Type B pancreatic cell (in vitro differentiated cells): ENCODE data around the gene INSC. TPM values are rescaled to one million over a fixed set of nuclear protein-coding genes. Genes with fewer than 3 reads are reported as not detected.

Experiments
- DNase-seq: peaks from one replicate; pipeline ENCODE4 v3.0.0; 2021; ENCODE audit warnings: mixed read lengths; ENCODE audit not compliant: unreplicated experiment; ENCODE audit errors: extremely low spot score
- H3K27ac Mint-ChIP-seq: 2 replicates; pipeline ENCODE4 v1.8.0; 2021; ENCODE audit warnings: mild to moderate bottlenecking, mixed read lengths
- H3K27me3 Mint-ChIP-seq: 2 replicates; pipeline ENCODE4 v1.8.0; 2021; ENCODE audit warnings: mixed read lengths
- H3K36me3 Mint-ChIP-seq: 2 replicates; pipeline ENCODE4 v1.8.0; 2021; ENCODE audit warnings: mixed read lengths
- H3K4me1 Mint-ChIP-seq: one replicate; pipeline ENCODE4 v1.8.0; 2021; ENCODE audit warnings: mixed read lengths; ENCODE audit not compliant: unreplicated experiment
- H3K4me3 Mint-ChIP-seq: 2 replicates; pipeline ENCODE4 v1.8.0; 2021; ENCODE audit warnings: mild to moderate bottlenecking, mixed read lengths
- H3K9me3 Mint-ChIP-seq: 2 replicates; pipeline ENCODE4 v1.8.0; 2021; ENCODE audit warnings: mixed read lengths
- CTCF ChIP-seq: fragments of 200-600 bp; sonication (generic); conservative IDR thresholded peaks from 2 replicates; pipeline ENCODE4 v1.5.0; 2021; ENCODE audit warnings: antibody characterized with exemption, mild to moderate bottlenecking
- total RNA-seq: library from RNA; stranded (reverse); gene quantifications from 2 replicates; pipeline ENCODE4 v1.2.1, GENCODE V29; 2021; ENCODE audit warnings: low replicate concordance

Gene INSC
- total RNA-seq, 1 donor from 2014 or later = 1.2 TPM

GRCh38 chr11:15169815-15170551 lies 55.3 kb downstream of the INSC start:
- H3K4me1 Mint-ChIP-seq = no peaks in the 10 kb centered on the region
- H3K4me3 Mint-ChIP-seq = no peak overlapping the region
- TF ChIP-seq CTCF = no peak
- peaks cover 4% of the 10 kb centered on the region for H3K9me3 Mint-ChIP-seq
- H3K27ac Mint-ChIP-seq = no peak overlapping the region
- H3K36me3 Mint-ChIP-seq = no peaks in the 10 kb centered on the region
- peaks cover 8% of the 10 kb centered on the region for H3K27me3 Mint-ChIP-seq
- DNase-seq = no peak

GRCh38 chr11:15170698-15171097 lies 56.0 kb downstream of the INSC start:
- no peak for DNase-seq
- H3K36me3 Mint-ChIP-seq = no peaks in the 10 kb centered on the region
- peaks cover 8% of the 10 kb centered on the region for H3K27me3 Mint-ChIP-seq
- TF ChIP-seq CTCF = no peak
- H3K27ac Mint-ChIP-seq = no peak overlapping the region
- H3K9me3 Mint-ChIP-seq = peaks cover 4% of the 10 kb centered on the region
- H3K4me1 Mint-ChIP-seq = no peaks in the 10 kb centered on the region
- no peak overlapping the region for H3K4me3 Mint-ChIP-seq

GRCh38 chr11:15171956-15172355 lies 57.2 kb downstream of the INSC start:
- no peak overlapping the region for H3K4me3 Mint-ChIP-seq
- DNase-seq = no peak
- peaks cover 4% of the 10 kb centered on the region for H3K9me3 Mint-ChIP-seq
- no peak overlapping the region for H3K27ac Mint-ChIP-seq
- H3K36me3 Mint-ChIP-seq = no peaks in the 10 kb centered on the region
- no peak for TF ChIP-seq CTCF
- peaks cover 8% of the 10 kb centered on the region for H3K27me3 Mint-ChIP-seq
- peaks cover under 1% of the 10 kb centered on the region for H3K4me1 Mint-ChIP-seq

GRCh38 chr11:15175831-15176230 lies 61.1 kb downstream of the INSC start:
- TF ChIP-seq CTCF = no peak
- Mint-ChIP-seq H3K4me1 (peaks cover 10% of the 10 kb centered on the region), H3K36me3 (no peaks in the 10 kb centered on the region), H3K4me3 (no peak overlapping the region), H3K9me3 (no peaks in the 10 kb centered on the region), H3K27me3 (peaks cover 8% of the 10 kb centered on the region), H3K27ac (no peak overlapping the region)
- no peak for DNase-seq

GRCh38 chr11:15176646-15177163 lies 62.0 kb downstream of the INSC start:
- Mint-ChIP-seq H3K4me1 (peaks cover 10% of the 10 kb centered on the region), H3K27ac (no peak overlapping the region), H3K9me3 (no peaks in the 10 kb centered on the region), H3K27me3 (peaks cover 8% of the 10 kb centered on the region), H3K4me3 (no peak overlapping the region), H3K36me3 (no peaks in the 10 kb centered on the region)
- no peak for DNase-seq
- no peak for TF ChIP-seq CTCF
